ENCODE results near the gene TPST2.

Gene TPST2

DNA sequence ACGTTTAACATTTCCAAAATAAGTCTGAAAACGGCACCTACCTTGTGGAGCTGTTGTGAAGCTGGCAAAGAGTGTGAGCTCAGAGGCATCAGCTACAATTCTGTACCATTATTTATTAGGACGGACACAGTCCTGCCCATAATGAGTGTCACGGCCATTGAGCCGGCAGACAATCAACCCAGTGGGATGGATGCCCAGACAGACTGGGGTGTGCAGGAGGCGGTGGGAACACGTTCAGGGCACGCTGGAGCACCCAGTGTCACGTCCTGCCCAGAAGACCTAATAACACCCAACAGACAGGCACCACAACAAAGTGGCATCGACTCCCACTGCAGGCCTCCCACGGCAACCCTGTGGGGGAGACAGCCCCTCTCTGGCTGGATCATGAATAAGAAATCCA, 34.5 kb downstream of the TPST2 start:
- DNase-seq (ENCODE audit: low read depth in 2 of 2) = no peak

DNA sequence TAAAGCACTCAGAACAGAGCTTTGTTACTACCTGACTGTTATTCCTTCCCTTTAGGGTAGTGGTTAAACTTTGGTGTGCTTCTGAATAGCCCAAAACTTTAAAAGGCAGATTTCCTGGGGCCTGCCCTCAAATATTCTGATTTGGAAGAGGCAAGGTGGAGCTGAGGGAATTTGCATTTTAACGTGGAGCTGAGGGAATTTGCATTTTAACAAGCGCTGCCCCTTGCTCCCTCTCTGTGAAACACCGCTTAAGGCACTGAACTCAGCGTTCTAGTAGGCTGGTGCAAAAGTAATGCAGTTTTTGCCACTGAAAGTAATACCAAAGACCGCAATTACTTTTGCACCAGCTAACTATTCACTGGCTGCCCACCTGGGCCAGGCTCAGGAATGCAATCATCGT, 35.0 kb downstream of the TPST2 start:
- DNase-seq (ENCODE audit: low read depth in 2 of 2) = no peak

DNA sequence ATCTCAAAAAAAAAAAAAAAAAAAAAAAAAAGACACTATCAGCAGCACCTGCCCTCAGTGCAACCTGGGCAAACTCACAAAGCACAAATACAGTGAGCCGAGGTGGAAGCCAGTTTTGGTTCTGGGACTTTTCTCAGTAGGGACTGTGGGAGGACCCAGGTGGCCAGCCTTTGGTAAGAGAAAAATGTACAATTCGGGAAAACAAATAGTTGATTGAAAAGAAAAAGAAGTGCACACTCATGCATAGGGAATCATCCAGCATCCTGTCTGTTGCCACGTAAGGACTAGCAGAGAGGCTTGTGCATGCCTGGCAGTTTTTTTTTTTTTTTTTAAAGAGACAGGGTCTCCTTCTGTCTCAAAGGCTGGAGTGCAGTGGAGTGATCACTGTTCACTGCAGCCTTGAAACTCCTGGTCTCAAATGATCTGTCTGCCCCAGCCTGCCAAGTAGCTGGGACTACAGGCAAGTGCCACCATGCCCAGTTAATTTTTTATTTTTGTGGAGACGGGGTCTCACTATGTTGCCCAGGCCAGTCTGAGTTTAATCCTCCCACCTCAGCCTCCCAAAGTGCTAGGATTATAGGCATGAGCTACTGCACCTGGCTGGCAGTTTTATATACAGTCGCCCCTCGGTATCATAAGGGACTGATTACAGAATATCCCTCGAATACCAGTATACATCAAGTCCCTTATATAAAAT, 36.7 kb downstream of the TPST2 start:
- no peak for DNase-seq (ENCODE audit: low read depth in 2 of 2)

DNA sequence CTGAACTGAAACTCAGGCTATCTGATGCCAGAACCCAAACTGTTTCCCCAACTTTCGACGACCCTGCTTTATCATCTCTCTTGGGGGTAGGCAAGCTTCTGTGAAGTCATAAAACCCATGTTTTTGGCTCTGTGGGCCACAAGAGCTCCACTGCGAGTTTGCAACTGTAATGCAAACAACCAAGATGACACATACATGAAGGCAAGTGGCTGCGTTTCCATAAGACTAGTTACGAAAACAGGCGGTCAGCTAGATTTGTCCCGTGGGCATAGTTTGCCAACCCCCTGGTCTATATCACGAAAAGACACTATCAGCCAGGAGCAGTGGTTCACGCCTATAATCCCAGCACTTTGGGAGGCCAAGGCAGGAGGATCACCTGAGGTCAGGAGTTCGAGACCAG, 37.5 kb downstream of the TPST2 start:
- DNase-seq (ENCODE audit: low read depth in 2 of 2) = no peak

DNA sequence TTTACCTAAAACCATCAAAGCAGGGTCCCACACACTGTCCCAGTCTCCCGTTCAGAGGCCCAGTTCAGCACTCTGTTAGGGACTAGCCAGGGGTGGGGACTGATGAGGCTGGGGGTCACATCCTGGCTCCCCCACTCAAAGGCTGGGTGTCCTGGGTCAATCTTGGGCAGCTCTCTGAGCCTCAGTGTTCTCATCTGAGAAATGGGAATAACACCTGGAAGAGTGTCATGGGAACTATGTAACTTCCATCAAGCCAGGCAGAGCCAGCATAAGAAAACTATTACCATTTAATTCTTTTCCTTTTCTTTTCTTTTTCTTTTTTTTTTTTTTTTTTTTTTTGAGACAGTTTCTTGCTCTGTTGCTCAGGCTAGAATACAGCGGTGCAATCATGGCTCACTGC, 38.4 kb downstream of the TPST2 start:
- no peak for DNase-seq (ENCODE audit: low read depth in 2 of 2)

DNA sequence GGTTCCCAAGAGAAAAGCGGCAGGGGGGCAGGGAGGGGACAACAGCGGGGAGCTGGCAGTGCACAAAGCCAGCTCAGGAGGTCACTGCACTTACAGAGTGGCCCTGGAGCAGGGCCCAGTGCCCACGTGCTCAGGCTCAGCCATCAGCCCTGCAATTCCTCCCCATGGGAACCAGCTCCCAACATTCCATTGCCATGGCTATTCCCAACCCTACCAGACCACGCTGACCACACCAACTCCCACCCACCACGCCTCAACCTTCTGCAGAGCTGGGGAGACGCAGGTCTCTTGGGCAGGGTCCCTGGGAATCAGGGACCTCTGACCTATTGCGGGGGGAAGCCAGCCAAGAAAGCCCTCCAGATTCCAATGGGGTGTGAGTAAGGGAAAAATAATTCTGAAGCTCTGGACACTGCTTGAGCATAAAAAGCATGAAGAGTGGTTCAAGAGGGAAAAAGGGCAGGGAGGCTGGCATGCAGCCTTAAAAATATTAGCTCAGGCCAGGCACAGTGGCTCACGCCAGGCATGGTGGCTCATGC, 39.4 kb downstream of the TPST2 start:
- no peak for DNase-seq (ENCODE audit: low read depth in 2 of 2)

DNA sequence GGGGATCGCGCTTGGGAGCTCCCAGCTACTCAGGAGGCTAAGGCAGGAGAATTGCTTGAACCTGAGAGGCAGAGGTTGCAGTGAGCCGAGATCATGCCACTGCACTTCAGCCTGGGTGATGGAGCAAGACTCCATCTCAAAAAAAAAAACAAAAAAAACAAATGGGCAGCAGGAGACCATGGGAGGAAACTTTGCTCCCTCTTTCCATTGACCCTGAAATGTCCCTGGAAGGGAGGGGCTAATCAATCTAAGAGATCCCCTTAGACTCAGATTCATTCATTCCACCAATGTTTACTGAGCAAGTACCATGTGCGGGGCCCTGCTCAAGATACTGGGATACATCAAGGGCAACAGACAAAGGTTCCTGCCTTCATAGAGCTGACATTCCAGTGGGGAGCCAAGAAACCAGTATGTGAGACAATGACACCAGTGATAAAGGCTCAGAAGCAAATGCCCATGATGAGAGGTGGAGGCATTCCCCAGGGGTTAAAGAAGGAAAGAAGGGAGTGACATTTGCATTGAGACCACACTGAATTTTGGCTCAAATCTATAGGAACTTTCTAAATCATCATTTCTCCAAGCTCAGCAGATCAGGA, 39.9 kb downstream of the TPST2 start:
- DNase-seq (ENCODE audit: low read depth in 2 of 2) = no peak

DNA sequence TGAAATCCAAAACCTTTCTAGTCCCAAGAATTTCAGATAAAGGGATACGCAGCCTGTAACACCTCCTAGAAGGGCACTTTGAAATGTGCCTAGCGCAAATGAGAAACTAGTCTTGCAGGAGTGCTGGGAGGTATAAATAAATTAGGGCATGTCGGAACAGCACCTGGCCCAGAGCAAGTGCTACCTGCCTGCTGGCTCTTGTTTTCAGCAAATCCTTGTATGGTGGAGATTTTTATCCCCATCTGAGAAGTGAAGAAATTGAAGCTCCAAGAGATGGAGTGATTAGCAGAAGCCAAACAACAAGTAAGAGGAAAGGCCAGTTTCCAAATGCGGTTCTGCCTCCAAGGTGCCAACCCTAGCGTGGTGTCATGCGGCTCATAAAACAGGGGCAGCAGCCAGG, 40.9 kb downstream of the TPST2 start:
- no peak for DNase-seq (ENCODE audit: low read depth in 2 of 2)

DNA sequence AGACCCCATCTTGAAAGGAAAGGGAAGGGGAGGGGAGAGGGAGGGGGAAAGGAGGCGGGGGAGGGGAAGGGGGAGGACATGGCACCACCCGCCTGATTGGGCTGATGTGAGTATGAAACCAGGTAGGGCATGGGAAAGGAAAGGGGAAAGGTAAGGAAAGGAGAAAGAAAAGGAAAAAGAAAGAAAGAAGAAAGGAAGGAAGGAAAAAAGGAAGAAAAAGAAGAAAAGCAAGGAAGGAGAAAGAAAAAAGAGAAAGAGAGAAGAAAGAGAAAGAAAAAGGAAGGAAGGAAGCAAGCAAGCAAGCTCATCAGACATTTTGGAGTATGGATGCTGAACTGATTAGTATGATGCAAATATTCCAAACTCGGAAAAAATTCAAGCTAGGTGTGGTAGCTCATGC, 41.6 kb downstream of the TPST2 start:
- no peak for DNase-seq (ENCODE audit: low read depth in 2 of 2)

DNA sequence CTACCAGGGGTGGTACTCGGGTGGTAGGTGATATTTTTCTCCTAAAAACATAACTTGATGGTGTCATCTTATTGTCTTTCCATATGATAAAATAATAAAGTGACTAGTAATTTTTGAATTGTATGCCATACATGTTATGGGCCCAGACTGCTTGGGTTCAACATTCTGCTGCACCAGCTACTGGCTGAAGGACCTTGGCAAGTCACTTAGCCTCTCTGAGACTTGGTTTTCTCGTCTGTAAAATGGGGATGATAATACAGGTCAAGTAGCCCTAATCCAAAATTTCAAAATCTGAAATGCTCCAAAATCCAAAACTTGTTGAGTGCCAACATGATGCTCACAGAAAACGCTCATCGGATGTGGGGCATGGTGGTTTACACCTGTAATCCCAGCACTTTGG, 42.1 kb downstream of the TPST2 start:
- no peak for DNase-seq (ENCODE audit: low read depth in 2 of 2)

DNA sequence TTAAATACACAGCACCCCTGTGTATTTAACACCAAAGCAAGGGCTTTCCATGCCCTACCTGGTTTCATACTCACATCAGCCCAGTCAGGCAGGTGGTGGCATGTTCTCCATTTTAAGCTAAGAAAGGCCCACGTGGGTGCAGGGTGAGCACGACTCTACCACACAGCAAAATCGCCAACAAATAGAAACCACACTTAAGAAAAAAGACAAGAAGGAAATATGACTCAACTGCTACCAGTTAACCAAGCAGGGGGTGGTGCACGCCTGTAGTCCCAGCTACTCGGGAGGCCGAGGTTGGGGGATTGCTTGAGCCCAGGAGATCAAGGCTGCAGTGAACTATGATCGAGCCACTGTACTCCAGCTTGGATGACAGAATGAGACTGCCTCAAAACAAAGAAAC, 42.5 kb downstream of the TPST2 start:
- DNase-seq (ENCODE audit: low read depth in 2 of 2) = peak in 1 of 2 donors; percentile 13

DNA sequence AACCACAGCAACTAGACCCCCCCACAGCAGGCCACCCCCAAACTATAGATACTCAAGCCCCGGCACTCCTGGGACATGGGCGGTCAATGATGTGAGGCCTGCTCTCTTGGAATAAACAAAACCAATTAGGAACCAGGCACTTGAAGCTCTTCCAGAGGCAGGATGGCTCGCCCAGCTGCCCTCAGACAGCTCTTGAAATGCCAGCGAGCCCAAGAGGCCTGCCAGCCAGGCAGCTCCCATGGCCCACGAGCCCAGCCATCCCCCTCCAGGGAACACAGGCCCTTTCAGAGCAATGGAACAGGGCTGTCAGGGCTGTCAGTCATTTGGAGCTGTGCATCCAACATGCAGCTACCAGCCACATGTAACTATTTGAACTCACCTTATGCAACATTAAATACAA, 43.6 kb downstream of the TPST2 start:
- no peak for DNase-seq (ENCODE audit: low read depth in 2 of 2)

DNA sequence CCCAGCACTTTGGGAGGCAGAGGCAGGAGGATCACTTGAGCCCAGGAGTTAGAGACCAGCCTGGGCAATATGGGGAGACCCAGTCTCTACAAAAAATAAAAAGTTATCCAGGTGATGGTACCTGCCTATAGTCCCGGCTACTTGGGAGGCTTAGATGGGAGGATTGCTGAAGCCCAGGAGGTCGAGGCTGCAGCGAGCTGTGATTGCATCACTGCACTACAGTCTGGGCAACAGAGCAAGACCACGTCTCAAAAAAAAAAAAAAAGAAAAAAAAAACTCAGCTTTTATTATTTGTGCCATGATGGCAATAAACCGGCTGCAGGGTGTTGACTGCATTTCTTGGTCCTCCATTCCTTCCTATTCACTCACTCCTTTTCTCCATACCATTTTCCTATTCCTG, 44.1 kb downstream of the TPST2 start:
- DNase-seq (ENCODE audit: low read depth in 2 of 2) = no peak

DNA sequence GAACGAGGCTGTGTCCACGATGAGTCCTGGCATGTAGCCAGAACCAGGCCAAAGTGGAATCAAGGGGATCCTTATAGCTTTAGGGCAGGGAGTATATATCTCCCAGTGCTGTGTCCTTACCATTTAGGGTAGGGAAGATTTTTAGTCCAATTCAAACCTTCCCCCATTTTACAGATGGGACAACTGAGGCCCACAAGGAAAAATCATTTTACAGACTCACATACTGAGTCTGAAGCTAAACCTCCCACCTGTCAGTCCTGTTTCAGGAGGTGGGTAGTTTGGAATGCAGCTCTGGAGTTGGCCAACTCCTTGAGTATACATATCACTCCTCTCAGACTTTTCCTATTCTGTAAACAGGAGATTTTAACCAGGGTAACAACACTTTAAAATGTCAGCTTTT, 44.5 kb downstream of the TPST2 start:
- DNase-seq (ENCODE audit: low read depth in 2 of 2) = no peak

DNA sequence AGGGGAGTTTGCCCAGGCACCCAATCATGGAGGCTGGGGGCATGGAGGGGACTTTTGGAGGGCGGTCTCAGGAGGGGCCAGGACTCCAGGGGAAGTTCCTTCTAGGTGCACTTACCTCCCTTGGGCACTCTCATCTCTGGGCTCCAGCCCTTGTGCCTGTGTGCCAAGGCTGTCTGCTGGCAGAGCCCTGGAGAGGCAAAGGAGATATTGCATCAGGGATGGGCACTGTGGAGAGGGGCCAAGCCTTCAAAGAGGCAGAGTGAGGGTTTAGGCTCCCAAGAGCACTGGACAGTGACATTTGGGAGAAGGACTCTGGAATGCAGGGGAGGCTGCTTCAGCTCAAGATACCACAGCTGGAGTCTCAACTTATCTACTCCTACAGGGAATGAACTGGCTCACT, 45.4 kb downstream of the TPST2 start:
- no peak for DNase-seq (ENCODE audit: low read depth in 2 of 2)

DNA sequence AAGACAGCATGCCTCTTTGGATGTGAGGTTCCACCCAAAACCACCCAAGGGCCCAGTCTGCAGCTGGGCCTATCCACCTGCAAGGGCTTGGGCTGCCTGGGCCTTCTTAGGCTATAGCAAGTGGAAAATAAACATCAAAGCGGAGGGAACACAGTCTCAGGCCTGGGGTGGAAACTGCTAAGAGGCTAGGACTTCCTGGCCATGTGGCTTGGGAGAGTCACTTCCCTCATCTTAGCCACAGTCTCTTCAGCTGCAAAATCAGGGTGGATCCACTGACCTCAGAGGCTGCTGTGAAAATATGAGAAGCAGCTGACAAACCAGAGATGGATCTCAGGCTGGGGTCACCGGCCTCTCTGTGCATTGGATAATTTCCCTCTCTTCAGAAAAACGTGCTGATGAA, 47.1 kb downstream of the TPST2 start:
- no peak for DNase-seq (ENCODE audit: low read depth in 2 of 2)

DNA sequence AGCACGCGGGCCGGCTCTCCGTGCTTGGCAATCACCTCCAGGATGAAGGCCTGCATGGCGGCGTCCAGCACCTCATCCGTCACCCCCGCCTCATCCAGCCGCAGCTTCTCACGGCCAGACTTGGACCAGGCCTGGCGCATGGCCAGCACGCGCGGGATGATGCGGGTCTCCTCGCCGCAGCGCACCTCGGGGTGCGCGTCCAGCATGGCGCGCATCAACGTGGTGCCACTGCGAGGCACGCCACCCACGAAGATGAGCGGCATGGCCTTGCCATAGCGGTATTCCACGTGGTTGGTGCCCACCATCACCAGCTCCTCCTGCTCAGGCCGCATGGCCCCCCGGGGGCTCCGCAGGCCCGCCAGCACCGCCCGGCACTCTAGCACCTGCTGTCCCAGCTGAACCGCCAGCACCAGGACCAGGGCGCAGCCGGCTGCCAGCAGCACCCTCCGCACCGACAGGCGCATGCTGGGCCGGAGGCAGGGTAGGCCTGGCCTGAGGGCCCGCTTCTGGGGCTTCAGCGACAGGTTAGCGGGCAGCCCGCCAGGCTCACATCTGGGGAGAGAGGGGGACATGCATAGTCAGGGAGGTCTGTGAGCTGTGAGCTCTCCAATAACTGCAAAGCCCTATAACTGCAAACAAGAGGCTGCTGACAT, 48.6 kb downstream of the TPST2 start:
- no peak for DNase-seq (ENCODE audit: low read depth in 2 of 2)

DNA sequence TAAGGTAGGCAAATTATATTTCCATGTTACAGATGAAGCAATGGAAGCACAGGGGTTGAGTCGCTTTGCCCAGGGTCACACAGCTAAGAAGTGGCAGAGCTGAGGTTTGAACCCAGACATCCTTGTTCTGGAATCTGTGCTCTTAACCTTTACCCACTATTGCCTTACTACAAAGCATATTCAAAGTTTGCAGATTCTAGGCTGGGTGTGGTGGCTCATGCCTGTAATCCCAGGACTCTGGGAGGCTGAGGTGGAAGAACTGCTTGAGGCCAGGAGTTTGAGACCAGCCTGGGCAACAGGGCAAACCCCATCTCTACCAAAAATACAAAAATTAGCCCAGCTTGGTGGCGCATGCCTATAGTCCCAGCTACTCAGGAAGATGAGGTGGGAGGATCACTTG, 49.8 kb downstream of the TPST2 start:
- DNase-seq (ENCODE audit: low read depth in 2 of 2) = no peak

DNA sequence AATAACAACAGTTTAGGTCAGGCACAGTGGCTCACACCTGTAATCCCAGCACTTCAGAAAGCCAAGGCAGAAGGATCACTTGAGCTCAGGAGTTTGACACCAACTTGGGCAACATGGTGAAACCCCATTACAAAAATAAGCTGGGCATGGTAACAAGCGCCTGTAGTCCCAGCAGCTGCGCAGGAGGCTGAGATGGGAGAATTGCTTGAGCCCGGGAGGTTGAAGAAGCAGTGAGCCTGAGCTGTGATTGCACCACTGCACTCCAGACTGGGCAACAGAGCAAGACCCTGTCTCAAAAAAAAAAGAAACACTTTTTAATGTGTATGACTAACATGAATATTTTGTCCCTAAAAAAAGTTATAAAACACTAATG, 53.2 kb downstream of the TPST2 start:
- DNase-seq (ENCODE audit: low read depth in 2 of 2) = no peak

DNA sequence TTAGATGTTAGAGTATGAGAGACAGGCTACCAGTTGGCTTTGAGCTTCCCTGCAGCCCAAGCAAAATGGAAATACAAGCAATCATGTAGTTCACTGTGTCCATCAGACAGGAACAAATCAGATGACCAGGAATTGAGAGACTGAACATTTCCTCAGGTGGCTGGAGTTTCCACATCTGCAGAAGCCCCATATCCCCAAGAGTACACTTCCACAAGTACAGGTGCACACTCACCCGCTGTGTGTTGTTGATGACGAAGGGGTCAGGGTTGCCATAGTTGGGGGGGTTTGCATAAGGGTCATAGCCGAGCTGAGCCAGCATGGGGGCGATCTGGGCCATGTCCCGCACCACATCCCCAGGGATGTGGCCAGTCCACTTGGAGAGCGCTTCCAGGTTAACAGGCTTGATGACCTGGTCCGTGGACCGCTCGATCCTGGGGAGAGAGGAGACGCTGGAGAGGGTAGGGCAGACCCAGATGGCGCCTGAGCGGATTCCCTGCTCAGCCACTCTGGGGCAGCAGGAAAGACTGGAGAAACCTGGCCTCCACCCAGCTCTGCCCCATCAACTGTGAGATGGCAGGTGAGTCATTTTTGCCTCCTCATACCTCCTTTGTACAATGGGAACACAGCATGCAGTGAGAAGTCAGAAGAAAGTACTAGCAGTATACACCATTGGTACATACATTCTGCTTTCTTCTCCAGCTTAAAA, 53.7 kb downstream of the TPST2 start:
- no peak for DNase-seq (ENCODE audit: low read depth in 2 of 2)

DNA sequence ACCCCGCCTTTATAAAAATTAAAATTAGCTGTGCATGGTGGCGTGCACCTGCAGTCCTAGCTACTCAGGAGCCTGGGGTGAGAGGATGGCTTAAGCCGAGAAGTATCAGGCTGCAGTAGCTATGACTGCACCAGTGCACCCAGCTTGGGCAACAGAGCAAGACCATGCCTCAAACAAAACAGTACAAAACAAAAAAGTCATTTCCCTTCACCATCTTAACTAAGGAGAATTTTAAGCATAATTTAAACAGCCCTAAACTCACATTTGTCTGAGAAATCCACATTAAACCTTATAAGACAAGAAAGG, 54.4 kb downstream of the TPST2 start:
- DNase-seq (ENCODE audit: low read depth in 2 of 2) = no peak

DNA sequence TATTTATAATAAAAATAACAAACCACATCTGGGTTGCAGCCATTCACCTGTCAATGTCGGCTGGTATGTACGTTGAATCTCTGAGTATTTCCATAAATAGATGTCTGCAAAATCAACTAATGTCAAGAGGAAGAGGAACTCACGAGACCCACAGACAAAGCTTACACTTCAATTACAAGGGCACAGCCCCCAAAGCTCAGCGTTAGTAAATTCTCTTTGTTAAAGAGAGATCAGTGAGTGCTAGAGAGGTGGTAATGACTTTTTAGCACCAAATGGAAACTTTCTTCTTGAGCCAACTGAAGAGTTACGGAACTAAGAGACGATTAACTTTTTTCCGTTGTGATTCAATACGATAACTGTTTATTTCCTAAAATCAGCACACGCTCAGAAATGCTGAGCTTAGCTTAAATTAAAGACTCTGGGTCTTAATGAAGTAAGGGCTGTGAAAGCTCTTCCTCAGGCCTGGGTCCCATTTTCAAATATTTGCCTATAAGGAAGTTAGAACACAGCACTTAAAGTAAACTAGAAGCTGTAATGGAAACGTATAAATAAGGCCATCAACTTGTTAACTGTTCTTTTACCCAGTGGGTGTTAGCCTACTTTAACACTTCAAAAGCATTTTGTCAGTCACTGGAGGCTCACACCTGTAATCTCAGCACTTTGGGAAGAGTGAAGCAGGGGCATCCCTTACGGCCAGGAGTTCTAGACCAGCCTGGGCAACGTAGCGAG, 54.9 kb downstream of the TPST2 start:
- DNase-seq (ENCODE audit: low read depth in 2 of 2) = no peak
